ENCODE data around the gene LCN10. TPM values are rescaled to one million over a fixed set of nuclear protein-coding genes. Genes with fewer than 3 reads are reported as not detected.
"Not testable (repeated sequence)": the region's sequence is repeated elsewhere in the genome, so short reads cannot be mapped to it uniquely, and the experiment has no call there.

Gene LCN10
- total and polyA plus RNA-seq, 9 of the 15 experiments (the other 6 are each of a cell fraction or from before 2014, with no cell fraction given), result 0.10 to 0.21 (median 0.14) TPM; not detected in 6

DNA sequence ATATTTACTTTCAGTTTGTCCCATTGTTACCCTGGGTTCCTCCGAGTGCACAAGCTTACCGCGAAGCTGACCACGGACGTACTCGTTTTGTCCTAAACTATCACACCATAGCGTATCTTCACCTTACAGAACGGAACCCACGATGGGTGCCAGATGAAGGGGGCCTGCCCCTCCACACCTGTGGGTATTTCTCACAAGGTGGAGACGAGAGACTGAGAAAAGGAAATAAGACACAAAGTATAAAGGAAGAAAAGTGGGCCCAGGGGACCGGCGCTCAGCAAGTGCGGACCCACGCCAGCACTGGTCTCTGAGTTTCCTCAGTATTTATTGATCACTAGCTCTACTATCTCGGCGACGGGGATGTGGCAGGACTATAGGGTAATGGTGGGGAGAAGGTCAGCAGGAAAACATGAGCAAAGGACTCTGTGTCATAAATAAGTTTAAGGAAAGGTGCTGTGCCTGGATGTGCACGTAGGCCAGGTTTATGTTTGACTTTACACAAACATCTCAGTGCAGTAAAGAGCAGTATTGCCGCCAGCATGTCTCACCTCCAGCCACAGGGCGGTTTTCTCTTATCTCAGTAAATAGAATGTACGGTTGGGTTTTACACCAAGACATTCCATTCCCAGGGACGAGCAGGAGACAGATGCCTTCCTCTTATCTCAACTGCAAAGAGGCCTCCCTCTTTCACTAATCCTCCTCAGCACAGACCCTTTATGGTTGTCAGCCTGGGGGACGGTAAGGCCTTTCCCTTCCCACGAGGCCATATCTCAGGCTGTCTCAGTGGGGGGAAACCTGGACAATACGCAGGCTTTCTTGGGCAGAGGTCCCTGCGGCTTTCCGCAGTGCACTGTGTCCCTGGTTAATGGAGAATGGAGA is 46.1 kb upstream of the LCN10 start:
- CTCF ChIA-PET (ENCODE audit: low intra/inter-chr PET ratio); BruUV-seq (replicated peaks); H3K9me1 ChIP-seq (ENCODE audit: control insufficient read depth, insufficient read depth, low read length); H3K9me3 ChIP-seq (replicated peaks; ENCODE audit: control insufficient read depth, insufficient read depth, low read depth, low read length); H4K20me1 ChIP-seq (replicated peaks; ENCODE audit: control insufficient read depth, insufficient read depth, low read length); ATAC-seq; H3K27me3 ChIP-seq (ENCODE audit: control insufficient read depth in 2 of 2, insufficient read depth in 2 of 2, low read length in 2 of 2): not testable (repeated sequence)
- in situ Hi-C loops (cut with MboI) (loop anchor here (25.0 kb wide), 1 partner anchor 448 kb away; the partner anchor contains the start of genes CYSRT1, RNF224, SLC34A3 and TUBB4B), intact Hi-C loops (cut with micrococcal nuclease) (loop anchor here (5.0 to 10.0 kb wide), 2 partner anchors 158 to 456 kb away; partner anchors contain the start of genes C8G and TUBB4B)
- Histone ChIP-seq H3K4me1 (replicated peaks in 1 of 2; ENCODE audit: control insufficient read depth in 2 of 2, insufficient read depth in 2 of 2, low read length in 2 of 2) (peaks cover 54 to 55% of the 10 kb centered on the region in 2 experiments), H3K27ac (ENCODE audit: extremely low read depth, low read depth, low read length) (peak overlapping the region; percentile 93), H3K9ac (ENCODE audit: insufficient read depth in 1 of 2, low read depth in 2 of 2, low read length in 2 of 2) (peak overlapping the region; percentile 72 to 74; a peak in 3 of 4 replicates), H3K4me2 (ENCODE audit: insufficient read depth, low read length) (peak overlapping the region; percentile 81), H3K36me3 (ENCODE audit: control insufficient read depth, insufficient read depth, low read length) (peaks cover 18% of the 10 kb centered on the region; the same call in 1 of the 3 replicates), H3K4me3 (peak overlapping the region; percentile 21), H3K79me2 (ENCODE audit: control insufficient read depth, insufficient read depth, low read length) (peaks cover 19% of the 10 kb centered on the region), H2AFZ (ENCODE audit: low read depth, low read length) (peak overlapping the region; percentile 87)
- DNase-seq (ENCODE audit: extremely low read depth in 1 of 4, low spot score in 3 of 4), result peak in 1 of 4 experiments; percentile 82
- under 1% methylated on average over 26 of the region's 27 CpGs for WGBS (ENCODE audit: insufficient coverage, low coverage, missing lambda C conversion rate)
- POLR2A ChIA-PET, result interaction anchor here (0.7 to 0.8 kb wide), 4 partner anchors 11 to 217 kb away, joined by 3 to 6 read pairs (median 4); no protein-coding TSS in a partner anchor
- peak; percentile 32 for FAIRE-seq
- TF ChIP-seq CBFA2T3 (IDR thresholded peaks at IDR 0.05) (peak; percentile 90), GATAD2B (IDR thresholded peaks at IDR 0.05; ENCODE audit: borderline replicate concordance) (0 out of 2 replicates have a peak, but pooled peaks have one; percentile 25), PRDM10 (IDR thresholded peaks at IDR 0.05; ENCODE audit: partially characterized antibody) (peak; percentile 14), SMARCA4 (IDR thresholded peaks at IDR 0.05) (peak; percentile 80), NCOA1 (IDR thresholded peaks at IDR 0.05; ENCODE audit: low read depth) (0 out of 2 replicates have a peak, but pooled peaks have one; percentile 17), POLR2AphosphoS5 (IDR thresholded peaks at IDR 0.05; ENCODE audit: control insufficient read depth, insufficient read depth, low read depth, low read length) (peak; percentile 28; the same call in 1 of the 2 replicates), DPF2 (IDR thresholded peaks at IDR 0.05) (peak; percentile 67), TEAD1 (CRISPR knock-in tag; IDR thresholded peaks at IDR 0.05) (peak; percentile 45 to 67; a peak in 2 of 4 replicates), HMBOX1 (IDR thresholded peaks at IDR 0.05) (peak; percentile 34; the same call in 1 of the 2 replicates), CTBP1 (IDR thresholded peaks at IDR 0.05; ENCODE audit: borderline replicate concordance) (peak; percentile 63; the same call in 1 of the 2 replicates), CBFA2T2 (conservative IDR thresholded peaks at IDR 0.05) (peak; percentile 87), ZNF384 (IDR thresholded peaks at IDR 0.05; ENCODE audit: low read depth, low read length) (peak; percentile 46; the same call in 1 of the 2 replicates), RNF2 (IDR thresholded peaks at IDR 0.05) (peak; percentile 71; the same call in 1 of the 2 replicates), EP400 (IDR thresholded peaks at IDR 0.05) (peak; percentile 28; the same call in 1 of the 2 replicates), SOX6 (IDR thresholded peaks at IDR 0.05) (peak; percentile 75), MEIS2 (IDR thresholded peaks at IDR 0.05; ENCODE audit: partially characterized antibody) (peak; percentile 60), ZEB2 (IDR thresholded peaks at IDR 0.05) (peak; percentile 71; the same call in 1 of the 2 replicates), GTF2E2 (tag; IDR thresholded peaks at IDR 0.05) (peak; percentile 69; the same call in 1 of the 2 replicates)
